Measurements from ENCODE around the gene ACVR1C.

DNA sequence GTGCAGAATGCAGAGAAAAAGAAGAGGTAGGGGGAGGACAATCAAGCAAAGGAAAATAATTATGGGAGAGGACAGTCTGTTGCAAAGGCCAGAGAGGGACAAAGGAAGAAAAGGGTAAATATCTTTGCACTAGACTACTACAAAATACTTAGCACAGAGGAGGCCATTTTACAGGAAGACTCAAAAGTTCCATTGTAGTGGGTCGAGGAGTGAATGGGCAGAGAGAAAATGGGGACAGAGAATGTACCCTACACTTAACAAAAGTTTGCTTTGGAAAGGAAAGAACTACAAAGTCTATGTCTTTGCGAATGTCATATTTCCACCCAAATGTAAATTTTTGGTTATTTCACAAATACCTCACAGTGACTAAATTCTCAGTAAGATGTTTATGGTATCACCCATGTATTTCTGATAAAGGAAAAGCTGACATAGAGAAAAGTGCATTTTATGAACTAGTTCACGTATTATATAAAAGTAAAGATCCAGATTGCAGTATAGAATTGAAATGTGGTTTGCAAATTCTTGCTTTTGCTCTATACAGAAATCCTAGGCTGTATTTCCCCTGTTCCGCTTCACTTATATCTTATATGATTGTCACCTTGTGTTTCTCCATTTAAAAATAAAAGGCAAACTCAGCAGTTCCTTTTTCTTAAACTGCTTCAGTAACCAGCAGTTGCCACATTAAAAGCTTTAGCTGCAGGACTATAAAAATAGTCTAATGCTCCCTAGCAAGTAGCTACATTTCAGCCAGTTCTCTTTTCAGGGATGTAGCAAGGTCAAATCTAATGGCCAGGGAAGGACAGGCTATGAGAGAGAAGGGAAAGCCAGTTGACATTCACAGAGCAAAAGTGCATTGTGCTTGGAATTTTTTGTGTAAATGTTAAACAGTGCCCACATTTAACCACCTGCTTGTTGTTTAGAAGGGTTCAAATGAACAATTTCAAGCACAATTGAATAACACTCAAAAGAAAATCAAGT, 105.1 kb downstream of the ACVR1C start:
- no peak for TF ChIP-seq POLR2AphosphoS5 (IDR thresholded peaks at IDR 0.05)
- no peak for TF ChIP-seq POLR2A (IDR thresholded peaks at IDR 0.05; ENCODE audit: low read depth)
- TF ChIP-seq, protein P1, sequence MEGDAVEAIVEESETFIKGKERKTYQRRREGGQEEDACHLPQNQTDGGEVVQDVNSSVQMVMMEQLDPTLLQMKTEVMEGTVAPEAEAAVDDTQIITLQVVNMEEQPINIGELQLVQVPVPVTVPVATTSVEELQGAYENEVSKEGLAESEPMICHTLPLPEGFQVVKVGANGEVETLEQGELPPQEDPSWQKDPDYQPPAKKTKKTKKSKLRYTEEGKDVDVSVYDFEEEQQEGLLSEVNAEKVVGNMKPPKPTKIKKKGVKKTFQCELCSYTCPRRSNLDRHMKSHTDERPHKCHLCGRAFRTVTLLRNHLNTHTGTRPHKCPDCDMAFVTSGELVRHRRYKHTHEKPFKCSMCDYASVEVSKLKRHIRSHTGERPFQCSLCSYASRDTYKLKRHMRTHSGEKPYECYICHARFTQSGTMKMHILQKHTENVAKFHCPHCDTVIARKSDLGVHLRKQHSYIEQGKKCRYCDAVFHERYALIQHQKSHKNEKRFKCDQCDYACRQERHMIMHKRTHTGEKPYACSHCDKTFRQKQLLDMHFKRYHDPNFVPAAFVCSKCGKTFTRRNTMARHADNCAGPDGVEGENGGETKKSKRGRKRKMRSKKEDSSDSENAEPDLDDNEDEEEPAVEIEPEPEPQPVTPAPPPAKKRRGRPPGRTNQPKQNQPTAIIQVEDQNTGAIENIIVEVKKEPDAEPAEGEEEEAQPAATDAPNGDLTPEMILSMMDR (IDR thresholded peaks at IDR 0.05): no peak
- no peak for TF ChIP-seq EP300 (IDR thresholded peaks at IDR 0.05)

Data from esophagus muscularis mucosa (tissue), 4 donors.